PC-9 (cell line): ENCODE data around the gene ZDHHC14. TPM values are rescaled to one million over a fixed set of nuclear protein-coding genes. Genes with fewer than 3 reads are reported as not detected.

Source experiments
- BruUV-seq: library from RNA; stranded (reverse); fragments of 400-500 nt; replicated peaks from 2 replicates; lab custom pipeline; 2021; lab: Mats Ljungman, UMichigan
- CTCF ChIA-PET: fragments of 300-600 bp; sonication (Branson Sonifier 250); formaldehyde crosslinking; loops from one replicate; lab custom pipeline; 2022; ENCODE audit warnings: antibody characterized with exemption; lab: Charles Lee
- POLR2A ChIA-PET: fragments of 300-600 bp; sonication (Branson Sonifier 250); formaldehyde crosslinking; loops from one replicate; lab custom pipeline; 2022; ENCODE audit warnings: antibody characterized with exemption; ENCODE audit not compliant: unreplicated experiment; lab: Charles Lee
- DNase-seq, 2 experiments: peaks; one replicate each; pipeline versions ENCODE4 v3.0.0 to v3.0.0-alpha.2; 2015 to 2022; ENCODE audit warnings: mixed read lengths in 1 of 2
- H2AFZ ChIP-seq: fragments of 200-600 bp; sonication (generic); 2 replicates; pipeline ENCODE4 v1.8.1; 2017; ENCODE audit warnings: antibody characterized with exemption
- H3F3A ChIP-seq: fragments of 200-600 bp; sonication (generic); 2 replicates; pipeline ENCODE4 v1.8.1; 2017; ENCODE audit warnings: antibody characterized with exemption, mild to moderate bottlenecking, low read depth; ENCODE audit not compliant: insufficient read depth
- H3K27ac ChIP-seq: fragments of 200-600 bp; sonication (generic); 2 replicates; pipeline ENCODE4 v1.6.1; 2016; ENCODE audit warnings: mixed run types
- H3K27me3 ChIP-seq: fragments of 200-600 bp; sonication (generic); 2 replicates; pipeline ENCODE4 v1.6.1; 2016; ENCODE audit warnings: low read depth, mixed run types; ENCODE audit not compliant: insufficient read depth
- H3K36me3 ChIP-seq: fragments of 200-600 bp; sonication (generic); 2 replicates; pipeline ENCODE4 v1.6.1; 2016; ENCODE audit warnings: low read depth, mixed run types
- H3K4me1 ChIP-seq: fragments of 200-600 bp; sonication (generic); replicated peaks from 2 replicates; pipeline ENCODE4 v1.6.1; 2016; ENCODE audit warnings: mixed run types; ENCODE audit not compliant: insufficient read depth
- H3K4me2 ChIP-seq: fragments of 200-600 bp; sonication (generic); 2 replicates; pipeline ENCODE4 v1.6.1; 2017; ENCODE audit warnings: mixed run types
- H3K4me3 ChIP-seq: fragments of 200-600 bp; sonication (generic); 2 replicates; pipeline ENCODE4 v1.6.1; 2016; ENCODE audit warnings: mixed run types
- H3K79me2 ChIP-seq: fragments of 200-600 bp; sonication (generic); 2 replicates; pipeline ENCODE4 v1.6.1; 2017; ENCODE audit warnings: low read depth, mixed run types
- H3K9me2 ChIP-seq: fragments of 200-600 bp; sonication (generic); 2 replicates; pipeline ENCODE4 v1.8.1; 2017; ENCODE audit warnings: mild to moderate bottlenecking; ENCODE audit not compliant: insufficient read depth
- H3K9me3 ChIP-seq: fragments of 200-600 bp; sonication (generic); 2 replicates; pipeline ENCODE4 v1.8.1; 2016; ENCODE audit warnings: low read depth; ENCODE audit not compliant: insufficient read depth
- H4K20me1 ChIP-seq: fragments of 200-600 bp; sonication (generic); 2 replicates; pipeline ENCODE4 v1.8.1; 2017; ENCODE audit not compliant: insufficient read depth
- EZH2 ChIP-seq: fragments of 200-600 bp; sonication (generic); IDR thresholded peaks from 2 replicates; pipeline ENCODE4 v1.8.0; 2017; ENCODE audit warnings: antibody characterized with exemption, low read depth
- intact Hi-C: fragments of 100-400 bp; cut with micrococcal nuclease; formaldehyde crosslinking; loops from one replicate; pipeline ENCODE4 v1.10.0; 2022; ENCODE audit not compliant: unreplicated experiment
- total RNA-seq: library from RNA; stranded (reverse); gene quantifications from 2 replicates; pipeline ENCODE4 v1.2.3, GENCODE V29; 2021
- TF ChIP-seq, protein P1 (sequence below): fragments of 200-600 bp; sonication (generic); conservative IDR thresholded peaks from 2 replicates; pipeline ENCODE4 v1.6.1; 2017; ENCODE audit warnings: mixed run types, antibody characterized with exemption, mild to moderate bottlenecking, moderate library complexity

Gene ZDHHC14
- total RNA-seq, 1 experiment from 2014 or later, result 5.6 TPM

DNA sequence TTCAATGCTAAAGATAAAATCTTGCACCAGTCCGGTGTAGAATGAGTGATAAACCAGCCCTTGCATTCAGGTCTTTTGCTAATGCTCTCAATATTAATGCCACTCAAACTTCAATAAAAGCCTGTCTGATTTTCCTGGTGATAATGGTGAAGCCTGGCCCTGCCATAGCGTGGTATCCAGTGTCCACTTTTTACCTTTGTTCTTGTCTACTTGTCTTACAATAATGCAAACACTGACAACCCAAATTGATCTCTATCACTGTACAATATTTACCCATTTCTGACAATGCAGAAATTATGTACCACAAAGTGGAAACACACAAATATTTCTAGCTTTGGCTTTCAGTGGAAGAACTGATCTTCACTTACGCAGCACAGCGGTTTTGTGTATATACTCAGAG lies 189.1 kb downstream of the ZDHHC14 start:
- Histone ChIP-seq H3K9me2 (no peaks in the 10 kb centered on the region), H3K4me1 (no peaks in the 10 kb centered on the region), H3K4me2 (no peak overlapping the region), H3K27ac (no peak overlapping the region), H3F3A (0 out of 2 replicates have a peak, but pooled peaks cover 4% of the 10 kb centered on the region), H3K27me3 (no peaks in the 10 kb centered on the region), H4K20me1 (no peaks in the 10 kb centered on the region), H3K79me2 (no peaks in the 10 kb centered on the region), H3K36me3 (no peaks in the 10 kb centered on the region), H2AFZ (no peak overlapping the region), H3K4me3 (no peak overlapping the region), H3K9me3 (no peaks in the 10 kb centered on the region)
- DNase-seq, result no peak
- POLR2A ChIA-PET, result no interaction called here
- CTCF ChIA-PET, result no interaction called here
- TF ChIP-seq, protein P1, sequence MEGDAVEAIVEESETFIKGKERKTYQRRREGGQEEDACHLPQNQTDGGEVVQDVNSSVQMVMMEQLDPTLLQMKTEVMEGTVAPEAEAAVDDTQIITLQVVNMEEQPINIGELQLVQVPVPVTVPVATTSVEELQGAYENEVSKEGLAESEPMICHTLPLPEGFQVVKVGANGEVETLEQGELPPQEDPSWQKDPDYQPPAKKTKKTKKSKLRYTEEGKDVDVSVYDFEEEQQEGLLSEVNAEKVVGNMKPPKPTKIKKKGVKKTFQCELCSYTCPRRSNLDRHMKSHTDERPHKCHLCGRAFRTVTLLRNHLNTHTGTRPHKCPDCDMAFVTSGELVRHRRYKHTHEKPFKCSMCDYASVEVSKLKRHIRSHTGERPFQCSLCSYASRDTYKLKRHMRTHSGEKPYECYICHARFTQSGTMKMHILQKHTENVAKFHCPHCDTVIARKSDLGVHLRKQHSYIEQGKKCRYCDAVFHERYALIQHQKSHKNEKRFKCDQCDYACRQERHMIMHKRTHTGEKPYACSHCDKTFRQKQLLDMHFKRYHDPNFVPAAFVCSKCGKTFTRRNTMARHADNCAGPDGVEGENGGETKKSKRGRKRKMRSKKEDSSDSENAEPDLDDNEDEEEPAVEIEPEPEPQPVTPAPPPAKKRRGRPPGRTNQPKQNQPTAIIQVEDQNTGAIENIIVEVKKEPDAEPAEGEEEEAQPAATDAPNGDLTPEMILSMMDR, result no peak
- TF ChIP-seq EZH2, result no peak
- intact Hi-C loops, result no loop called here
- BruUV-seq, result no TSS peak

DNA sequence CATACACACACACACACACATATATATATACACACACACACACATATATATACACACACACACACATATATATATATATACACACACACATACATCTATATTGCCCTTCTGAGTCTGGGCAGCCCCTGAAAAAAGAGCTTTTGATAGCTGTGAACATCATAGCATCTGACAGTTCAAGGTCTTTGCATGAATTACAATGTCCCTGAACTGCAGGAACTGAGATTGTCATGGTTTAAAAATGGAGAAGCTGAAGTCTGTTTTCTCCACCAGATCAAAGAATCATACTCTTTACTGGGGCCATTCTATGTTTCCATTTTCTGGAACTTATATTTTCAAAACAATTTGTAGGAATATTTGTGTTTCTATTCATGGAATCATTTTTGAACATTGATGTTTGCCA lies 189.8 kb downstream of the ZDHHC14 start:
- no peak overlapping the region for H3K27ac ChIP-seq
- 0 out of 2 replicates have a peak, but pooled peaks cover 4% of the 10 kb centered on the region for H3F3A ChIP-seq
- no peak overlapping the region for H3K4me2 ChIP-seq
- H3K9me3 ChIP-seq, result no peaks in the 10 kb centered on the region
- DNase-seq, result no peak
- no peaks in the 10 kb centered on the region for H3K79me2 ChIP-seq
- ChIA-PET CTCF (no interaction called here), POLR2A (no interaction called here)
- TF ChIP-seq EZH2, result no peak
- TF ChIP-seq, protein P1, result no peak
- BruUV-seq, result no TSS peak
- no peaks in the 10 kb centered on the region for H3K36me3 ChIP-seq
- H2AFZ ChIP-seq, result no peak overlapping the region
- H4K20me1 ChIP-seq, result no peaks in the 10 kb centered on the region
- H3K4me1 ChIP-seq, result no peaks in the 10 kb centered on the region
- no peaks in the 10 kb centered on the region for H3K9me2 ChIP-seq
- no peaks in the 10 kb centered on the region for H3K27me3 ChIP-seq
- no peak overlapping the region for H3K4me3 ChIP-seq
- intact Hi-C loops, result no loop called here

DNA sequence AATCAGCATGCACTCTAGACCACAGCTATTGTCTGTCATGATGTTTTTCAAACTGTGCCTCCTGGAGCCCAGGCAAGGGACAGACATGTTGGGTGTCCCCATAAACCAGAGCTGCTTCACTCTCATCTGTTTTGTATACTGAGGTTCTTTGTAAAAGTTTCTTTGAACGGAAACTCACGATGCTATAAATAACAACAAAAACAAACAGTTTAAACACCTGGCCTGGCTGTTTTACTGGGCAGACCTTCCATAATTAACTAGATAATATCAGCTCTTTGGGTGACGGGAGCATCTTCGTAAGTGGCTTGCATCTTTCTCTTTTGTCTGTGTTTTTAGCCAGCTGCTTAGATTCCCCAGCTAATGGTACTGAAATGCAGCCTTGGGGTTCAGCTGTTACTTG lies 190.3 kb downstream of the ZDHHC14 start:
- ChIA-PET POLR2A (no interaction called here), CTCF (no interaction called here)
- H3K27me3 ChIP-seq, result no peaks in the 10 kb centered on the region

More for the DNA sequence above, 190.3 kb downstream of the ZDHHC14 start:
- Histone ChIP-seq H3F3A (0 out of 2 replicates have a peak, but pooled peaks cover 4% of the 10 kb centered on the region), H2AFZ (no peak overlapping the region), H4K20me1 (no peaks in the 10 kb centered on the region), H3K36me3 (no peaks in the 10 kb centered on the region), H3K4me2 (no peak overlapping the region), H3K4me1 (no peaks in the 10 kb centered on the region), H3K9me3 (no peaks in the 10 kb centered on the region), H3K9me2 (no peaks in the 10 kb centered on the region), H3K4me3 (no peak overlapping the region), H3K27ac (no peak overlapping the region), H3K79me2 (no peaks in the 10 kb centered on the region)
- intact Hi-C loops, result no loop called here
- TF ChIP-seq, protein P1, result no peak
- TF ChIP-seq EZH2, result no peak
- DNase-seq, result no peak
- no TSS peak for BruUV-seq
